Right lobe of liver (tissue), 4 donors: ENCODE measurements around the gene NRXN3.

Source experiments
- CTCF ChIP-seq, 4 donors: fragments of 200-600 bp in 3 of 4; fragments of 450-650 bp in 1 of 4; IDR thresholded peaks; one replicate each; pipeline versions ENCODE4 v1.5.1 to v1.8.0; 2016 to 2022; ENCODE audit warnings: antibody characterized with exemption in 4 of 4, mild to moderate bottlenecking in 2 of 4
- POLR2A ChIP-seq: fragments of 450-650 bp; IDR thresholded peaks from one replicate; pipeline ENCODE4 v1.6.1; 2017; ENCODE audit warnings: antibody characterized with exemption, mild to moderate bottlenecking
- donor health status: DM: no; HTN: no; CAD: no.
- donor health status: DM: no; HTN: no; CAD: no.
- donor health status: DM: no; HTN: yes; CAD: no.

GRCh38 chr14:78593949-78594348 is 423.8 kb downstream of the NRXN3 start:
- TF ChIP-seq CTCF (IDR thresholded peaks at IDR 0.05), result no peak
- no peak for TF ChIP-seq POLR2A
